GM12878 (cell line): ENCODE data around the gene ZCCHC2. TPM values are rescaled to one million over a fixed set of nuclear protein-coding genes. Genes with fewer than 3 reads are reported as not detected.

Source experiments
- ATAC-seq: fragments of 200-7000 bp; cut with Tn5 transposase; 3 replicates; pipeline ENCODE4 v1.9.1; 2020; ENCODE audit warnings: mild to moderate bottlenecking, moderate library complexity
- BruUV-seq: library from RNA; stranded (reverse); fragments of 400-500 nt; replicated peaks from 2 replicates; lab custom pipeline; 2021; lab: Mats Ljungman, UMichigan
- CTCF ChIA-PET: fragments of 300-600 bp; sonication (Branson Sonifier 250); formaldehyde crosslinking; extraction: SDS; loops from one replicate; lab custom pipeline; 2021; ENCODE audit warnings: inconsistent platforms; lab: Yijun Ruan, JAX
- POLR2A ChIA-PET: fragments of 350-600 bp; formaldehyde crosslinking; extraction: SDS; loops from one replicate; lab custom pipeline; 2021; ENCODE audit warnings: inconsistent platforms; lab: Charles Lee
- RAD21 ChIA-PET: fragments of 300-600 bp; sonication (Branson Sonifier 250); formaldehyde crosslinking; loops from one replicate; lab custom pipeline; 2023; ENCODE audit warnings: antibody characterized with exemption; ENCODE audit not compliant: unreplicated experiment; lab: Charles Lee
- SMC1A ChIA-PET: fragments of 300-600 bp; sonication (Branson Sonifier 250); formaldehyde crosslinking; loops from one replicate; lab custom pipeline; 2023; ENCODE audit not compliant: unreplicated experiment, uncharacterized antibody; lab: Charles Lee
- DNase-seq: peaks from one replicate; pipeline ENCODE4 v3.0.0-alpha.2; 2011; ENCODE audit warnings: low read depth, low spot score
- FAIRE-seq: peaks from 3 replicates; lab custom pipeline; 2011; peaks lifted over from hg19 to GRCh38; lab: Jason Lieb, UNC
- H2AFZ ChIP-seq: 2 replicates; pipeline ENCODE4 v1.6.0; 2011; ENCODE audit warnings: low read depth, low read length, control low read depth; ENCODE audit not compliant: control insufficient read depth
- H3K27ac ChIP-seq: 2 replicates; pipeline ENCODE4 v1.5.1; 2011; ENCODE audit warnings: control low read depth; ENCODE audit not compliant: control insufficient read depth, insufficient read depth
- H3K27me3 ChIP-seq, 2 experiments: replicated peaks in 1 of 2; 2 replicates each; pipeline versions ENCODE4 v1.6.0 to v1.6.1; 2011; ENCODE audit warnings: low read length in 1 of 2; ENCODE audit not compliant: control insufficient read depth in 2 of 2, insufficient read depth in 2 of 2
- H3K36me3 ChIP-seq, 2 experiments: 2 replicates each; pipeline ENCODE4 v1.5.1; 2011; ENCODE audit warnings: low read length in 1 of 2; ENCODE audit not compliant: control insufficient read depth in 2 of 2, insufficient read depth in 2 of 2
- H3K4me1 ChIP-seq: 2 replicates; pipeline ENCODE4 v1.6.1; 2011; ENCODE audit warnings: mild to moderate bottlenecking, low read length, moderate library complexity, mixed read lengths; ENCODE audit not compliant: control insufficient read depth, insufficient read depth
- H3K4me2 ChIP-seq: 2 replicates; pipeline ENCODE4 v1.6.0; 2011; ENCODE audit warnings: control low read depth; ENCODE audit not compliant: control insufficient read depth, insufficient read depth
- H3K4me3 ChIP-seq: fragments of 200-600 bp; sonication (generic); 2 replicates; pipeline ENCODE4 v1.5.1; 2016
- H3K79me2 ChIP-seq: 2 replicates; pipeline ENCODE4 v1.6.0; 2011; ENCODE audit warnings: low read length; ENCODE audit not compliant: control insufficient read depth, insufficient read depth
- H3K9ac ChIP-seq: 2 replicates; pipeline ENCODE4 v1.8.0; 2011; ENCODE audit warnings: low read length, control low read depth, mixed read lengths; ENCODE audit not compliant: control insufficient read depth, insufficient read depth
- H3K9me3 ChIP-seq: replicated peaks from 3 replicates; pipeline ENCODE4 v1.5.1; 2011; ENCODE audit warnings: mild to moderate bottlenecking, low read length; ENCODE audit not compliant: control insufficient read depth, insufficient read depth
- H4K20me1 ChIP-seq: 2 replicates; pipeline ENCODE4 v1.6.0; 2011; ENCODE audit not compliant: control insufficient read depth, insufficient read depth
- IKZF2 ChIP-seq, 2 experiments: fragments of 450-650 bp; IDR thresholded peaks; 2 replicates each; pipeline ENCODE4 v1.6.1; 2017; ENCODE audit warnings: mild to moderate bottlenecking in 2 of 2, moderate library complexity in 2 of 2
- MTA2 ChIP-seq: fragments of 450-650 bp; IDR thresholded peaks from 2 replicates; pipeline ENCODE4 v1.6.1; 2016; ENCODE audit warnings: low read depth, mild to moderate bottlenecking, moderate library complexity
- NFIC ChIP-seq: IDR thresholded peaks from 2 replicates; pipeline ENCODE4 v1.6.1; 2012; ENCODE audit warnings: low read depth, mild to moderate bottlenecking, inconsistent platforms, low read length, moderate library complexity
- RFX5 ChIP-seq: IDR thresholded peaks from 2 replicates; pipeline ENCODE4 v1.6.1; 2011; ENCODE audit warnings: low read depth, low read length, improper control_type of control experiment
- SPI1 ChIP-seq: IDR thresholded peaks from 2 replicates; pipeline ENCODE4 v1.6.1; 2011; ENCODE audit warnings: low read depth, mild to moderate bottlenecking, low read length, moderate library complexity, borderline replicate concordance; ENCODE audit not compliant: insufficient read depth
- SREBF1 ChIP-seq: IDR thresholded peaks from 2 replicates; pipeline ENCODE4 v1.6.1; 2012; ENCODE audit warnings: mild to moderate bottlenecking, low read length
- STAT3 ChIP-seq: IDR thresholded peaks from 2 replicates; pipeline ENCODE4 v1.6.1; 2011; ENCODE audit warnings: low read depth, low read length, improper control_type of control experiment
- ZNF217 ChIP-seq: fragments of 450-650 bp; IDR thresholded peaks from 2 replicates; pipeline ENCODE4 v1.6.1; 2017; ENCODE audit warnings: antibody characterized with exemption, mild to moderate bottlenecking
- ZNF622 ChIP-seq: fragments of 450-650 bp; IDR thresholded peaks from 2 replicates; pipeline ENCODE4 v1.6.1; 2017; ENCODE audit warnings: mild to moderate bottlenecking, inconsistent platforms
- WGBS: methylation state at CpG from one replicate; pipeline ENCODE4 v1.1.6; 2016; ENCODE audit warnings: low lambda C conversion rate; ENCODE audit not compliant: insufficient replicate concordance, insufficient coverage; ENCODE audit errors: missing lambda C conversion rate; 5-methylcytosine and 5-hydroxymethylcytosine counted together
- in situ Hi-C: fragments of 300-500 bp; cut with MboI; formaldehyde crosslinking; loops from 9 replicates; pipeline ENCODE4 v1.14.3; 2018; ENCODE audit warnings: mixed read lengths
- intact Hi-C: fragments of 100-400 bp; cut with micrococcal nuclease; formaldehyde crosslinking; loops from one replicate; pipeline ENCODE4 v1.14.2; 2022; ENCODE audit not compliant: unreplicated experiment
- polyA plus RNA-seq, 11 experiments: library from polyadenylated mRNA; depleted of rRNA in 4 of 11; unstranded in 6 of 11; stranded (reverse) in 5 of 11; fragments of >200 nt; fragmentation: Nextera tagmentation in 4 of 11; fragmentation: Illumina TruSeq in 1 of 11; extraction: Ambion mirVana in 4 of 11; extraction: Trizol in 1 of 11; gene quantifications; 1 replicate in 1 of 11; 2 replicates in 10 of 11; pipeline versions ENCODE4 v1.2.1 to v1.2.3, GENCODE V29; 2011 to 2016; ENCODE audit warnings: inconsistent platforms in 2 of 11, missing spikeins in 2 of 11, low read depth in 1 of 11
- total RNA-seq, 4 experiments: library from RNA; depleted of rRNA in 3 of 4; stranded (reverse); fragments of >200 nt in 3 of 4; fragmentation: Illumina TruSeq in 1 of 4; extraction: Trizol in 1 of 4; gene quantifications; 2 replicates each; pipeline versions ENCODE4 v1.2.1 to v1.2.3, GENCODE V29; 2013 to 2021
- TF ChIP-seq, protein P1 (sequence below): fragments of 450-650 bp; IDR thresholded peaks from 2 replicates; pipeline ENCODE4 v1.6.1; 2016; ENCODE audit warnings: mild to moderate bottlenecking, moderate library complexity, borderline replicate concordance

The ZCCHC2 gene
- total and polyA plus RNA-seq, 10 of the 15 experiments (the other 5 are each of a cell fraction or from before 2014, with no cell fraction given), result 1.7 to 17.4 (median 8.6) TPM

DNA sequence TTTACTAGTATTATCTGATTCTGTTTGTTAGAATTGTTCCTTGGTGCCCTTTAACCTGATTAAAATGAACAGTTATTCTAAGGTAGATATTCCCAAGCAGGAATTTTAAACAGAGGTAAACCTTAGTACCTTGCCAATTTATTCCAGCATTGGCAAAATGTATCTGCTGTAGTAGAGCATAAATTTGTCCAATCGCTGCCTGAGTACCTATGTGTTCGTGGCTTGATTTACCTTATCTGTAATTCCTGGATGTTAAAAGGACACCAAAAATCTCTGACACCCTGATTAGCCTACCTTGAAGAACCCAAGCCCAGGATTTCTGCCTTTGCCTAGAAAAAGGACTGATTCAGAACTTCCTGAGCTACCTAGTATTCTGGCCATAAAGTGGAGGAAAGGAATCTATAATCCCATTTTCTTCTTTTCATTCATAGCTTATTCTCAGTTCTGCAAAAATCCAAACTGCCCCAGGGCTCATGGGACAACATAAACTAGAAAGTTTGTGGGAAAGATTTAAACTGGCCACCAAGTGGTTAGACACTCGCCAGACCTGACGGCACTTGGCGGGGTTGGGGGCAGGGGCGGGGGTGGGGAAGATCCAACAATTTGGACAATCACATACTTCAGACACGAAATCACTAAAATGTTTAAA is 16.2 kb upstream of the ZCCHC2 start:
- H3K79me2 ChIP-seq, result no peaks in the 10 kb centered on the region
- no TSS peak for BruUV-seq
- H3K4me1 ChIP-seq, result peaks cover 19% of the 10 kb centered on the region
- RAD21 ChIA-PET, result interaction anchor here (0.6 to 2.1 kb wide), 4 partner anchors 16 to 545 kb away, joined by 3 to 12 read pairs (median 4); partner anchors contain the start of gene ZCCHC2
- peak overlapping the region; percentile 85 for H3K4me2 ChIP-seq
- peak overlapping the region; percentile 90 for H3K27ac ChIP-seq
- peak overlapping the region; percentile 35; the same call in 1 of the 2 replicates for H3K9ac ChIP-seq
- intact Hi-C loops (loop anchor here (2.0 kb wide), 1 partner anchor 16 kb away; the partner anchor contains the start of gene ZCCHC2), in situ Hi-C loops (no loop called here)
- no peaks in the 10 kb centered on the region for H4K20me1 ChIP-seq
- H3K9me3 ChIP-seq, result no peaks in the 10 kb centered on the region; the same call in 2 of the 3 replicates
- TF ChIP-seq SPI1, result peak; percentile 38; the same call in 1 of the 2 replicates
- 0 out of 2 replicates have a peak, but pooled peaks have one; percentile 11 for TF ChIP-seq ZNF217
- TF ChIP-seq, protein P1, sequence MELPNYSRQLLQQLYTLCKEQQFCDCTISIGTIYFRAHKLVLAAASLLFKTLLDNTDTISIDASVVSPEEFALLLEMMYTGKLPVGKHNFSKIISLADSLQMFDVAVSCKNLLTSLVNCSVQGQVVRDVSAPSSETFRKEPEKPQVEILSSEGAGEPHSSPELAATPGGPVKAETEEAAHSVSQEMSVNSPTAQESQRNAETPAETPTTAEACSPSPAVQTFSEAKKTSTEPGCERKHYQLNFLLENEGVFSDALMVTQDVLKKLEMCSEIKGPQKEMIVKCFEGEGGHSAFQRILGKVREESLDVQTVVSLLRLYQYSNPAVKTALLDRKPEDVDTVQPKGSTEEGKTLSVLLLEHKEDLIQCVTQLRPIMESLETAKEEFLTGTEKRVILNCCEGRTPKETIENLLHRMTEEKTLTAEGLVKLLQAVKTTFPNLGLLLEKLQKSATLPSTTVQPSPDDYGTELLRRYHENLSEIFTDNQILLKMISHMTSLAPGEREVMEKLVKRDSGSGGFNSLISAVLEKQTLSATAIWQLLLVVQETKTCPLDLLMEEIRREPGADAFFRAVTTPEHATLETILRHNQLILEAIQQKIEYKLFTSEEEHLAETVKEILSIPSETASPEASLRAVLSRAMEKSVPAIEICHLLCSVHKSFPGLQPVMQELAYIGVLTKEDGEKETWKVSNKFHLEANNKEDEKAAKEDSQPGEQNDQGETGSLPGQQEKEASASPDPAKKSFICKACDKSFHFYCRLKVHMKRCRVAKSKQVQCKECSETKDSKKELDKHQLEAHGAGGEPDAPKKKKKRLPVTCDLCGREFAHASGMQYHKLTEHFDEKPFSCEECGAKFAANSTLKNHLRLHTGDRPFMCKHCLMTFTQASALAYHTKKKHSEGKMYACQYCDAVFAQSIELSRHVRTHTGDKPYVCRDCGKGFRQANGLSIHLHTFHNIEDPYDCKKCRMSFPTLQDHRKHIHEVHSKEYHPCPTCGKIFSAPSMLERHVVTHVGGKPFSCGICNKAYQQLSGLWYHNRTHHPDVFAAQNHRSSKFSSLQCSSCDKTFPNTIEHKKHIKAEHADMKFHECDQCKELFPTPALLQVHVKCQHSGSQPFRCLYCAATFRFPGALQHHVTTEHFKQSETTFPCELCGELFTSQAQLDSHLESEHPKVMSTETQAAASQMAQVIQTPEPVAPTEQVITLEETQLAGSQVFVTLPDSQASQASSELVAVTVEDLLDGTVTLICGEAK, result no peak
- TF ChIP-seq SREBF1, result no peak
- TF ChIP-seq NFIC, result peak; percentile 52; the same call in 1 of the 2 replicates
- no peak for TF ChIP-seq STAT3
- no peak for TF ChIP-seq RFX5
- TF ChIP-seq IKZF2 (IDR thresholded peaks at IDR 0.05), result peak in 1 of 2 experiments; percentile 13; a peak in 2 of 4 replicates
- TF ChIP-seq MTA2, result no peak
- no peak for TF ChIP-seq ZNF622
- FAIRE-seq, result no peak
- CTCF ChIA-PET, result interaction anchor here (1.8 kb wide), 1 partner anchor 16 kb away, joined by 11 read pairs; the partner anchor contains the start of gene ZCCHC2
- 67% methylated on average over 7 of the region's 7 CpGs for WGBS
- DNase-seq, result no peak
- POLR2A ChIA-PET, result interaction anchor here (0.6 to 2.2 kb wide), 5 partner anchors 16 to 373 kb away, joined by 3 to 22 read pairs (median 3); partner anchors contain the start of gene ZCCHC2
- H2AFZ ChIP-seq, result peak overlapping the region; percentile 41
- no peaks in the 10 kb centered on the region; a peak in 1 of 4 replicates for H3K27me3 ChIP-seq
- peak; percentile 31 for ATAC-seq
- SMC1A ChIA-PET, result interaction anchor here (0.6 to 3.9 kb wide), 4 partner anchors 10 to 194 kb away, joined by 3 to 19 read pairs (median 3); partner anchors contain the start of gene ZCCHC2
- peak overlapping the region; percentile 31; the same call in 1 of the 2 replicates for H3K4me3 ChIP-seq
- no peaks in the 10 kb centered on the region for H3K36me3 ChIP-seq
